ENCODE results near the gene UBTD2.

The UBTD2 gene

GRCh38 chr5:172311026-172311425 lies 27.5 kb upstream of the UBTD2 start:
- no peak overlapping the region for H3K4me3 ChIP-seq (replicated peaks; ENCODE audit: low read depth, low read length)
- no peak for TF ChIP-seq CTCF (IDR thresholded peaks at IDR 0.05; ENCODE audit: insufficient read depth, low read length, poor library complexity, severe bottlenecking)
- no peak for DNase-seq (ENCODE audit: extremely low read depth, insufficient read length)
- no peaks in the 10 kb centered on the region for H3K27me3 ChIP-seq (replicated peaks; ENCODE audit: control insufficient read depth, insufficient read depth, low read length)
- no peaks in the 10 kb centered on the region for H3K36me3 ChIP-seq (ENCODE audit: control insufficient read depth, insufficient read depth, low read length)

GRCh38 chr5:172305380-172305779 lies 21.8 kb upstream of the UBTD2 start:
- Histone ChIP-seq H3K4me3 (replicated peaks; ENCODE audit: low read depth, low read length) (no peak overlapping the region), H3K27me3 (replicated peaks; ENCODE audit: control insufficient read depth, insufficient read depth, low read length) (no peaks in the 10 kb centered on the region), H3K36me3 (ENCODE audit: control insufficient read depth, insufficient read depth, low read length) (no peaks in the 10 kb centered on the region)
- no peak for TF ChIP-seq CTCF (IDR thresholded peaks at IDR 0.05; ENCODE audit: insufficient read depth, low read length, poor library complexity, severe bottlenecking)
- DNase-seq (ENCODE audit: extremely low read depth, insufficient read length), result no peak

GRCh38 chr5:172303572-172304335 lies 20.2 kb upstream of the UBTD2 start:
- DNase-seq (ENCODE audit: extremely low read depth, insufficient read length), result no peak
- H3K4me3 ChIP-seq (replicated peaks; ENCODE audit: low read depth, low read length), result no peak overlapping the region
- H3K27me3 ChIP-seq (replicated peaks; ENCODE audit: control insufficient read depth, insufficient read depth, low read length), result no peaks in the 10 kb centered on the region
- H3K36me3 ChIP-seq (ENCODE audit: control insufficient read depth, insufficient read depth, low read length), result no peaks in the 10 kb centered on the region
- no peak for TF ChIP-seq CTCF (IDR thresholded peaks at IDR 0.05; ENCODE audit: insufficient read depth, low read length, poor library complexity, severe bottlenecking)

GRCh38 chr5:172303162-172303561 lies 19.6 kb upstream of the UBTD2 start:
- DNase-seq (ENCODE audit: extremely low read depth, insufficient read length), result no peak
- no peaks in the 10 kb centered on the region for H3K27me3 ChIP-seq (replicated peaks; ENCODE audit: control insufficient read depth, insufficient read depth, low read length)
- H3K4me3 ChIP-seq (replicated peaks; ENCODE audit: low read depth, low read length), result no peak overlapping the region
- TF ChIP-seq CTCF (IDR thresholded peaks at IDR 0.05; ENCODE audit: insufficient read depth, low read length, poor library complexity, severe bottlenecking), result no peak
- H3K36me3 ChIP-seq (ENCODE audit: control insufficient read depth, insufficient read depth, low read length), result no peaks in the 10 kb centered on the region

- TF ChIP-seq CTCF (IDR thresholded peaks at IDR 0.05; ENCODE audit: insufficient read depth, low read length, poor library complexity, severe bottlenecking), result no peak
- no peaks in the 10 kb centered on the region for H3K27me3 ChIP-seq (replicated peaks; ENCODE audit: control insufficient read depth, insufficient read depth, low read length)
- H3K36me3 ChIP-seq (ENCODE audit: control insufficient read depth, insufficient read depth, low read length), result no peaks in the 10 kb centered on the region
- DNase-seq (ENCODE audit: extremely low read depth, insufficient read length), result no peak
- no peak overlapping the region for H3K4me3 ChIP-seq (replicated peaks; ENCODE audit: low read depth, low read length)
These were observed 18.6 kb upstream of the UBTD2 start for GRCh38 chr5:172302047-172302710.
